ENCODE results near the gene FNDC8. TPM values are rescaled to one million over a fixed set of nuclear protein-coding genes. Genes with fewer than 3 reads are reported as not detected.
"Not testable (repeated sequence)": the region's sequence is repeated elsewhere in the genome, so short reads cannot be mapped to it uniquely, and the experiment has no call there.

The FNDC8 gene
- total RNA-seq, 1 donor from 2014 or later = not detected

DNA sequence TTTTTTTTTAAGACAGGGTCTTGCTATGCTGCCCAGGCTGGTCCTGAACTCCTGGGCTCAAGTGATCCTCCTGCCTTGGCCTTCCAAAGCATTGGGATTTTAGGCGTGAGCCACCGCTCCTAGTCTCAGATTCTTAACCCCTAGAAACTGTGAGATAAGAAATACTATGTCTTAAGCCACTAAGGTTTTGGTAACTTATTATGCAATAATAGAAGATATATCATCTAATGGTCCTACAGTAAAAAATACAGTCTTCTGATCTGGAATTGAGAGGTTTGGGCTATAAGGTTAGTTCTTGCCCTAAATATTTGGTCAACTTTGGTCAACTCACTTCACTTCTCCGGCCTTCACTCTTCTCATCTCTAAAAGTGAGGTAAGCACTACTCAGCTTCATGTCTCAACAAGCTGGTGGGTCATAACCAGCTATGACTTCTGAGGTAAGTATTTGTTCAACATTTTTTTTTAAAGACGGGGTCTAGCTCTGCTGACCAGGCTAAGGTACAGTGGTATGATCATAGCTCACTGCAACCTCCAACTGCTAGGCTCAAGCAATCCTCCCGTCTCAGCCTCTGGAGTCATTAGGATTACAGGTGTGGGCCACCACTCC, 16.5 kb upstream of the FNDC8 start:
- no peak for DNase-seq
- intact Hi-C loops (cut with DNase I) = no loop called here
- H3K36me3 ChIP-seq = peaks cover 57% of the 10 kb centered on the region

GRCh38 chr17:35110791-35111190, 10.6 kb upstream of the FNDC8 start:
- DNase-seq; H3K9me3 ChIP-seq; ATAC-seq; H3K36me3 ChIP-seq; H3K27ac ChIP-seq; H3K4me3 ChIP-seq; H3K4me1 ChIP-seq; intact Hi-C loops (cut with DNase I); H3K27me3 ChIP-seq (ENCODE audit: low read depth): not testable (repeated sequence)

More for the DNA sequence above, 16.5 kb upstream of the FNDC8 start:
- Histone ChIP-seq H3K27ac (no peak overlapping the region), H3K4me3 (no peak overlapping the region), H3K4me1 (no peaks in the 10 kb centered on the region), H3K27me3 (ENCODE audit: low read depth) (no peaks in the 10 kb centered on the region), H3K9me3 (no peaks in the 10 kb centered on the region)
- TF ChIP-seq, protein P1, sequence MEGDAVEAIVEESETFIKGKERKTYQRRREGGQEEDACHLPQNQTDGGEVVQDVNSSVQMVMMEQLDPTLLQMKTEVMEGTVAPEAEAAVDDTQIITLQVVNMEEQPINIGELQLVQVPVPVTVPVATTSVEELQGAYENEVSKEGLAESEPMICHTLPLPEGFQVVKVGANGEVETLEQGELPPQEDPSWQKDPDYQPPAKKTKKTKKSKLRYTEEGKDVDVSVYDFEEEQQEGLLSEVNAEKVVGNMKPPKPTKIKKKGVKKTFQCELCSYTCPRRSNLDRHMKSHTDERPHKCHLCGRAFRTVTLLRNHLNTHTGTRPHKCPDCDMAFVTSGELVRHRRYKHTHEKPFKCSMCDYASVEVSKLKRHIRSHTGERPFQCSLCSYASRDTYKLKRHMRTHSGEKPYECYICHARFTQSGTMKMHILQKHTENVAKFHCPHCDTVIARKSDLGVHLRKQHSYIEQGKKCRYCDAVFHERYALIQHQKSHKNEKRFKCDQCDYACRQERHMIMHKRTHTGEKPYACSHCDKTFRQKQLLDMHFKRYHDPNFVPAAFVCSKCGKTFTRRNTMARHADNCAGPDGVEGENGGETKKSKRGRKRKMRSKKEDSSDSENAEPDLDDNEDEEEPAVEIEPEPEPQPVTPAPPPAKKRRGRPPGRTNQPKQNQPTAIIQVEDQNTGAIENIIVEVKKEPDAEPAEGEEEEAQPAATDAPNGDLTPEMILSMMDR (IDR thresholded peaks at IDR 0.05) = no peak
- ATAC-seq = no peak

GRCh38 chr17:35116845-35117244, 4.6 kb upstream of the FNDC8 start:
- no peak for DNase-seq
- TF ChIP-seq, protein P1 (IDR thresholded peaks at IDR 0.05) = no peak
- Histone ChIP-seq H3K27me3 (ENCODE audit: low read depth) (no peaks in the 10 kb centered on the region), H3K27ac (no peak overlapping the region), H3K36me3 (no peaks in the 10 kb centered on the region), H3K4me1 (peaks cover 20% of the 10 kb centered on the region), H3K9me3 (no peaks in the 10 kb centered on the region), H3K4me3 (no peak overlapping the region)
- intact Hi-C loops (cut with DNase I) = no loop called here
- no peak for ATAC-seq

- Histone ChIP-seq H3K36me3 (no peaks in the 10 kb centered on the region), H3K4me1 (peaks cover 20% of the 10 kb centered on the region), H3K27me3 (ENCODE audit: low read depth) (no peaks in the 10 kb centered on the region), H3K9me3 (no peaks in the 10 kb centered on the region), H3K4me3 (no peak overlapping the region), H3K27ac (no peak overlapping the region)
- DNase-seq (no peak), ATAC-seq (no peak)
- TF ChIP-seq, protein P1 (IDR thresholded peaks at IDR 0.05) = no peak
- intact Hi-C loops (cut with DNase I) = no loop called here
Measured at GRCh38 chr17:35117984-35118383, 3.4 kb upstream of the FNDC8 start.

DNA sequence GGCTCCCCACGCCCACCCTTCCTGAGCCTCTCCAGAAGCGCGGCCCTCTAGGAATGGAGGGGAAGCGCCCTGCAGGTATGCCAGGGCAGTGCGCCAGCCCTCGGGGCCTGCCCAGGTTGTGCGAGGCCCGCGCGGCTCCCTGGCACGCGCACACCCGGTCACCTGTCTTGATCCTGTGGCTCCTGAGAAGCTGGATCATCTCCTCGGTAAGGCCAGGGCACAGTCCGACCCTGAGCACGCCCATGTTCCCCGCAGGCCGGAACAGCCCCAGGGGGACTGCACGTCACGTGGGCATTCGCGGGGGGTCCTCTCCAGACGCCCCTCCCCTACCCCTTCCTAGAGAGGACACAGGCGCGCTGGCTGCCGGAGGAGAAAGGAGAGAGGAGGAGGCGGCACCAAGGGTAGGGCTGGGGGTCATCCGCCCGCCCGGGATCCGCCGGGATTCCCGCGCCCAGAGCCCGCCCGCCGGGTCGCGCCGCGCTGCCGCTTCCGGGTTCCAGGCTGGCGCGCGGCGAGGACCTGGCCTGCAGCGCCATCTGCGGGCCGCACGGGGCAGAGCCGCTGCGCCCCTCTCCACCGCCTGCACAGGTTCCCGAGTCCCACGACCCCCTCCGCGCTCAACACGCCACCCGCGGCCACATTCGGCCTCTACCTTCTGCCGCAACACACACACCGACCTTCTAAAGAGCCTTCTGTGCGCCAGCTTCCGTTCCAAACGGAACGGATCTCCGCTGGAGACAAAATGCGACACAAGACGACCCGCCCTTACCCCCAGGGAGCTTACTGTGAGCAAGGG, 1.8 kb upstream of the FNDC8 start, which contains the start of gene RAD51D:
TSS of gene RAD51D (minus strand) at position 491 of the 796 bp plus-strand sequence. CDS start at position 244, 247 bp downstream.
- Histone ChIP-seq H3K27me3 (ENCODE audit: low read depth) (no peaks in the 10 kb centered on the region), H3K4me1 (peaks cover 20% of the 10 kb centered on the region), H3K9me3 (no peaks in the 10 kb centered on the region), H3K4me3 (peak within 1 kb of the TSS; percentile 78), H3K27ac (peak within 1 kb of the TSS; percentile 87), H3K36me3 (no peaks in the 10 kb centered on the region)
- DNase-seq (peak; percentile 85), ATAC-seq (peak; percentile 98)
- TF ChIP-seq, protein P1 (IDR thresholded peaks at IDR 0.05) = peak; percentile 92
- intact Hi-C loops (cut with DNase I) = no loop called here
